ENCODE data around the gene FAT4.

The FAT4 gene

DNA sequence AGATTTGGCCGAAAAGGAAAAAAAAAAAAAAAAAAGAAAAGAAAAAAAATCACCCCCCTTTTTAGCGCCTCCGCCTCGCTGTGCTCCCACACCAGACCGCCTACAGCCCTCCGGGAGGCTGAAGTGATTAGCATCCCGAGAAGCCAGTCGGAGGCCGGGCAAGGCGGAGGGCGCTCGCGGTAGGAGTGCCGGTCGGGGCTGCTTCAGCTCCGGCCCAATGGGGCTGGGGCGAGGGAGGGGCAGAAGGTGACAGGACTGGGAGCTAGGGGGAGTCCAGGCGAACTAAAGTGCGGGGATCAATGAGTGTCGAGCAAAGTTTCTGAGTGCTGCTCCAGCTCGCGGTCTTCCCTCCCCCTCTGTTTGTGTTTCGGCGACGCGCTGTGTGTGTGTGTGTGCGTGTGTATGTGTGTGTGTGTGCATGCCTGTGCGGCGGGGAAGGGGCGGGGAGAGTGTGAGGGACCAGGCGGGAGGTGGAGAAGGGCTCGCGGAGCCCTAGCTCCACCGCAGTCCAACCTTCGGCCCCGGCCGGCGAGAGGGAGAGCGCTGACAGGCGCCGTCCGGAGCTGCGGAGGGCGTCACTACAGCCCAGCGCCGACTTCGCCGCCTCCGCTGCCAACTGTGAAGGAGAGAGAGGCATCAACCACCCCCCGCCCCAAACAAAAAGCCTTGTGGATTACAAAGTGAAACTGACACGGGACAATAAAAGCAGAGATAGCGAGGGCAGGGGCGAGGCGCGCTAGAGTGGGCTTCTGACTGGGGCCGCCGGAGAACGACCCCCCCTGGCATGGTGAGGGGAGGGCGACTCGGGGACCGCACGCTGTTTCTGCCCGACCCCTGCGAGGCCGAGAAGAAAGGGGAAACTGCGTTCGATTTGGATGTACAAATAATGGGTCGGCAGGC is at the start of gene FAT4:
Gene FAT4 (plus strand): TSS at position 280 of the 900 bp plus-strand sequence. CDS start 1,457 bp downstream, outside the sequence.
- H3K4me3 ChIP-seq (ENCODE audit: low read length) = peak within 1 kb of the TSS; percentile 84
- no peaks in the 10 kb centered on the region for H3K36me3 ChIP-seq (ENCODE audit: control insufficient read depth, insufficient read depth, low read length)
- peak within 1 kb of the TSS; percentile 91 for H3K27ac ChIP-seq (ENCODE audit: low read depth, low read length)
- peaks cover 3% of the 10 kb centered on the region for H3K27me3 ChIP-seq (ENCODE audit: control insufficient read depth, insufficient read depth, low read length)
- peak within 1 kb of the TSS; percentile 52 for H3K9ac ChIP-seq (ENCODE audit: low read length)
- H3K4me1 ChIP-seq (ENCODE audit: control insufficient read depth, insufficient read depth, low read length) = peaks cover 17% of the 10 kb centered on the region

- H3K36me3 ChIP-seq (ENCODE audit: control insufficient read depth, insufficient read depth, low read length) = no peaks in the 10 kb centered on the region
- no peak overlapping the region for H3K27ac ChIP-seq (ENCODE audit: low read depth, low read length)
- no peaks in the 10 kb centered on the region for H3K4me1 ChIP-seq (ENCODE audit: control insufficient read depth, insufficient read depth, low read length)
- no peaks in the 10 kb centered on the region for H3K27me3 ChIP-seq (ENCODE audit: control insufficient read depth, insufficient read depth, low read length)
- no peak overlapping the region for H3K4me3 ChIP-seq (ENCODE audit: low read length)
- H3K9ac ChIP-seq (ENCODE audit: low read length) = no peak overlapping the region
Observed at GRCh38 chr4:125265846-125266245, 48.9 kb upstream of the FAT4 start.

DNA sequence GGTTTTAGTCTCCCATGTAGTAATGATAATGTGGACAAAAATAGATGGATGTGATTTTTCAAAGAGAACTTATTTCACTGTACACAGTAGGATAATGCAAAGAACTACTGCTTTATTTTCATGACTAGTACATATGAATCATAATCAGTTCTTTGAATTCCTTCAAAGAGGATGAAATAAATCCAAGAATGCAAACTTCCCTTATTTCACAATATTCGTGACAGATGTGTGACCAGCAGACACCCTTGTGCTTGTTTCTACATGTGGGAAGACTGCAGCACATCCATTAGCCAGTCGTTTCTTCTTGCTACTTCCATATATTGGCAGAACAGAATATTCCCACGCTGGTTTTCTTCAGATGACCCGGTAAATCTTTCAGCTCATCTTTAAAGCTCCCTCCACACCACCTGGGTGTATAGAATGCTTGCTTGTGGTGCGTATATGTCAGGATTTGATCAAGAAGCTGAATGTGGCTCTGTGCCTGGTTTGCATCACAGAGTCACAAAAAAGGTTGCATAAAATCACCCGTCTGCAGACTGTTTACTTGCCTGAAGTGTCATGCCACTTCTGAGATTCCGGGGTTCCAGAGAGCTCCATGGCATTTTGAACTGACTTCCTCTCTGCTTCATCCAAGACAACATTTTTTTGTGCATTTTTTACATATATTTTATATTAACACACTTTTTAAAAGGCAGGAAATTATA is 47.7 kb upstream of the FAT4 start:
- no peak overlapping the region for H3K4me3 ChIP-seq (ENCODE audit: low read length)
- no peak overlapping the region for H3K27ac ChIP-seq (ENCODE audit: low read depth, low read length)
- H3K4me1 ChIP-seq (ENCODE audit: control insufficient read depth, insufficient read depth, low read length) = no peaks in the 10 kb centered on the region
- H3K36me3 ChIP-seq (ENCODE audit: control insufficient read depth, insufficient read depth, low read length) = no peaks in the 10 kb centered on the region
- no peak overlapping the region for H3K9ac ChIP-seq (ENCODE audit: low read length)
- no peaks in the 10 kb centered on the region for H3K27me3 ChIP-seq (ENCODE audit: control insufficient read depth, insufficient read depth, low read length)

- no peak overlapping the region for H3K9ac ChIP-seq (ENCODE audit: low read length)
- no peaks in the 10 kb centered on the region for H3K4me1 ChIP-seq (ENCODE audit: control insufficient read depth, insufficient read depth, low read length)
- H3K4me3 ChIP-seq (ENCODE audit: low read length) = no peak overlapping the region
- H3K27ac ChIP-seq (ENCODE audit: low read depth, low read length) = no peak overlapping the region
- H3K27me3 ChIP-seq (ENCODE audit: control insufficient read depth, insufficient read depth, low read length) = no peaks in the 10 kb centered on the region
- H3K36me3 ChIP-seq (ENCODE audit: control insufficient read depth, insufficient read depth, low read length) = no peaks in the 10 kb centered on the region
Observed at GRCh38 chr4:125267630-125268029, 47.1 kb upstream of the FAT4 start.

GRCh38 chr4:125268068-125268755 is 46.5 kb upstream of the FAT4 start:
- H3K9ac ChIP-seq (ENCODE audit: low read length) = no peak overlapping the region
- no peaks in the 10 kb centered on the region for H3K27me3 ChIP-seq (ENCODE audit: control insufficient read depth, insufficient read depth, low read length)
- H3K36me3 ChIP-seq (ENCODE audit: control insufficient read depth, insufficient read depth, low read length) = no peaks in the 10 kb centered on the region
- no peak overlapping the region for H3K4me3 ChIP-seq (ENCODE audit: low read length)
- H3K27ac ChIP-seq (ENCODE audit: low read depth, low read length) = no peak overlapping the region
- no peaks in the 10 kb centered on the region for H3K4me1 ChIP-seq (ENCODE audit: control insufficient read depth, insufficient read depth, low read length)

- H3K9ac ChIP-seq (ENCODE audit: low read length) = no peak overlapping the region
- H3K4me3 ChIP-seq (ENCODE audit: low read length) = no peak overlapping the region
- no peak overlapping the region for H3K27ac ChIP-seq (ENCODE audit: low read depth, low read length)
- H3K4me1 ChIP-seq (ENCODE audit: control insufficient read depth, insufficient read depth, low read length) = no peaks in the 10 kb centered on the region
- H3K36me3 ChIP-seq (ENCODE audit: control insufficient read depth, insufficient read depth, low read length) = no peaks in the 10 kb centered on the region
- H3K27me3 ChIP-seq (ENCODE audit: control insufficient read depth, insufficient read depth, low read length) = no peaks in the 10 kb centered on the region
Observed at GRCh38 chr4:125276811-125277210, 37.9 kb upstream of the FAT4 start.

GRCh38 chr4:125277790-125278189 is 37.0 kb upstream of the FAT4 start:
- Histone ChIP-seq H3K36me3 (ENCODE audit: control insufficient read depth, insufficient read depth, low read length) (no peaks in the 10 kb centered on the region), H3K9ac (ENCODE audit: low read length) (no peak overlapping the region), H3K4me1 (ENCODE audit: control insufficient read depth, insufficient read depth, low read length) (no peaks in the 10 kb centered on the region), H3K4me3 (ENCODE audit: low read length) (no peak overlapping the region), H3K27me3 (ENCODE audit: control insufficient read depth, insufficient read depth, low read length) (no peaks in the 10 kb centered on the region), H3K27ac (ENCODE audit: low read depth, low read length) (no peak overlapping the region)

DNA sequence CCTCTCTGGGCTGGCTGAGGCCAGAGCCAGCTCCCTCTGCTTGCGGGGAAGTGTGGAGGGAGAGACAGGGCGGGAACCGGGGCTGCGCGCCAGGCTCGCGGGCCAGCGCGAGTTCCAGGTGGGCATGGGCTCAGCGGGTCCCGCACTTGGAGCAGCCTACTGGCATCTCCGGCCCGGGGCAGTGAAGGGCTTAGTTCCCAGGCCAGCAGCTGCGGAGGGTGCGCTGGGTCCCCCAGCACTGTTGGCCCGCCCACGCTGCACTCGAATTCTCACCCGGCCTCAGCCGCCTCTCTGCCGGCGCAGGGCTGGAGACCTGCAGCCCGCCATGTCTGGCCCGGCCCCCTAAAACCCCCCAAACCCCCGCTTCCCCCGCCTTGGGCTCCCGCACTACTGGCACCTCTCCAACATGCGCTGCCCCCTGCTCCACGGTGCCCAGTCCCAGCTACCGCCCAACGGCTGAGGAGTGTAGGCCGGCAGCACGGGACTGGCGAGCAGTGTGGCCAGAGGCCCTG is 33.8 kb upstream of the FAT4 start:
- no peak overlapping the region for H3K27ac ChIP-seq (ENCODE audit: low read depth, low read length)
- H3K36me3 ChIP-seq (ENCODE audit: control insufficient read depth, insufficient read depth, low read length) = no peaks in the 10 kb centered on the region
- H3K4me3 ChIP-seq (ENCODE audit: low read length) = no peak overlapping the region
- H3K27me3 ChIP-seq (ENCODE audit: control insufficient read depth, insufficient read depth, low read length) = no peaks in the 10 kb centered on the region
- no peaks in the 10 kb centered on the region for H3K4me1 ChIP-seq (ENCODE audit: control insufficient read depth, insufficient read depth, low read length)
- no peak overlapping the region for H3K9ac ChIP-seq (ENCODE audit: low read length)

- H3K4me3 ChIP-seq (ENCODE audit: low read length) = no peak overlapping the region
- H3K27ac ChIP-seq (ENCODE audit: low read depth, low read length) = no peak overlapping the region
- H3K4me1 ChIP-seq (ENCODE audit: control insufficient read depth, insufficient read depth, low read length) = no peaks in the 10 kb centered on the region
- no peaks in the 10 kb centered on the region for H3K36me3 ChIP-seq (ENCODE audit: control insufficient read depth, insufficient read depth, low read length)
- no peak overlapping the region for H3K9ac ChIP-seq (ENCODE audit: low read length)
- no peaks in the 10 kb centered on the region for H3K27me3 ChIP-seq (ENCODE audit: control insufficient read depth, insufficient read depth, low read length)
Observed at GRCh38 chr4:125283707-125284279, 31.0 kb upstream of the FAT4 start.

GRCh38 chr4:125297116-125297515 is 17.6 kb upstream of the FAT4 start:
- Histone ChIP-seq H3K9ac (ENCODE audit: low read length) (no peak overlapping the region), H3K4me1 (ENCODE audit: control insufficient read depth, insufficient read depth, low read length) (no peaks in the 10 kb centered on the region), H3K27ac (ENCODE audit: low read depth, low read length) (no peak overlapping the region), H3K4me3 (ENCODE audit: low read length) (no peak overlapping the region), H3K36me3 (ENCODE audit: control insufficient read depth, insufficient read depth, low read length) (no peaks in the 10 kb centered on the region), H3K27me3 (ENCODE audit: control insufficient read depth, insufficient read depth, low read length) (no peaks in the 10 kb centered on the region)

DNA sequence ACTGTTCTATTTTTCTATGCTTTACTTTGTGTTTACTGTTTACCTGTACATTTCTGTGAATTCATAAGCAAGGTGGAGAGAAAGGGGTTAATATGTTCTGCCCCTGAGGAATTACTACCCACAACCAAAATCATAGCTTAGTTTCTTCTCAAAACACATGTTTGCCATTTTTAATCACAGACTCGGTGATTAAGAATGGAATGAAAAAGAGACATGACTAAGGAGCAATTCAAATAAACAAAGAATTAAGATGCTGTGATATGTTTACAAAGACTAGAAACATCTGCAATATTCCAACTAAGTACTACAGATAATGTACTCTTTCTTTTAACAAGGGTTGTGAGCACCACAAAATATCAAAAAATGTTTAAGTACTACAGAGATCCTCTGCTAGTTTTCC is 11.7 kb upstream of the FAT4 start:
- Histone ChIP-seq H3K36me3 (ENCODE audit: control insufficient read depth, insufficient read depth, low read length) (no peaks in the 10 kb centered on the region), H3K4me1 (ENCODE audit: control insufficient read depth, insufficient read depth, low read length) (no peaks in the 10 kb centered on the region), H3K4me3 (ENCODE audit: low read length) (no peak overlapping the region), H3K27me3 (ENCODE audit: control insufficient read depth, insufficient read depth, low read length) (no peaks in the 10 kb centered on the region), H3K9ac (ENCODE audit: low read length) (no peak overlapping the region), H3K27ac (ENCODE audit: low read depth, low read length) (no peak overlapping the region)

GRCh38 chr4:125303821-125304220 is 10.9 kb upstream of the FAT4 start:
- H3K4me1 ChIP-seq (ENCODE audit: control insufficient read depth, insufficient read depth, low read length) = no peaks in the 10 kb centered on the region
- no peak overlapping the region for H3K27ac ChIP-seq (ENCODE audit: low read depth, low read length)
- no peak overlapping the region for H3K4me3 ChIP-seq (ENCODE audit: low read length)
- no peaks in the 10 kb centered on the region for H3K36me3 ChIP-seq (ENCODE audit: control insufficient read depth, insufficient read depth, low read length)
- H3K27me3 ChIP-seq (ENCODE audit: control insufficient read depth, insufficient read depth, low read length) = no peaks in the 10 kb centered on the region
- H3K9ac ChIP-seq (ENCODE audit: low read length) = no peak overlapping the region

All from rectal smooth muscle tissue (tissue), 1 donor.